ENCODE data around the gene CCIN.
A peak's percentile ranks its signal among the peaks of the same experiment; 100 is the strongest.

The CCIN gene

DNA sequence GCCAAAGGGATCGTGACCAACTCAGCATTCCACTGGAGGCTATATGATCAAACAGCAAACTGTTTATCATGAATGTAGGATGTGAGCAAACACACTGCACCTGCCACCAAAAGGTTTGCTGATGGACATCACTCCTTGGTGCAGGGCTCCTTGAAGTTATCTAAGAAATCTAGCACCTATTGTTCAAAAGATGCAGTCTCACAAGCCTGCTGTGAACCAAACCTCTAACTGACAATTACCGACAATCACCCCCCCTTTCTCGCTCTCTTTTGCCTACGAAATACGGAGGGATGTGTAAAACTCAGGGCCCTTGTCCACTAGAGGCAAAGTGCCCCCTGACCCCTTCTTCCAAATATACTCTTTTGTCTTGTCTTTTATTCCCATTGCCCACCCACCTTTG is 19.0 kb downstream of the CCIN start:
- no peak overlapping the region for H2BK15ac ChIP-seq (ENCODE audit: low read depth, poor library complexity, severe bottlenecking)
- H3K27me3 ChIP-seq (ENCODE audit: control insufficient read depth in 1 of 2, insufficient read depth in 1 of 2, low read length in 2 of 2): no peaks in the 10 kb centered on the region
- no peak overlapping the region for H3K14ac ChIP-seq (ENCODE audit: low read length in 2 of 2)
- no peaks in the 10 kb centered on the region for H3K79me1 ChIP-seq (replicated peaks; ENCODE audit: low read length, poor library complexity, severe bottlenecking)
- H4K8ac ChIP-seq (ENCODE audit: low read length): no peak overlapping the region
- H3K18ac ChIP-seq (ENCODE audit: low read depth in 1 of 2, low read length in 2 of 2): no peak overlapping the region
- no peak overlapping the region for H2AFZ ChIP-seq (ENCODE audit: low read depth, low read length)
- no peak overlapping the region for H3K23ac ChIP-seq (ENCODE audit: low read length in 2 of 2)
- H3K4me2 ChIP-seq (ENCODE audit: low read length, poor library complexity, severe bottlenecking): no peak overlapping the region
- peaks cover 4% of the 10 kb centered on the region for H3K4me1 ChIP-seq (ENCODE audit: control insufficient read depth, insufficient read depth, low read depth, low read length)
- DNase-seq: no peak
- H3K4me3 ChIP-seq (ENCODE audit: insufficient read depth in 1 of 2, low read depth in 1 of 2, low read length in 2 of 2): no peak overlapping the region
- H2AK5ac ChIP-seq (ENCODE audit: low read length, severe bottlenecking): peak overlapping the region; percentile 79
- no peaks in the 10 kb centered on the region for H3K36me3 ChIP-seq (ENCODE audit: control insufficient read depth in 1 of 2, insufficient read depth in 2 of 2, low read depth in 1 of 2, low read length in 2 of 2)
- WGBS: 87% methylated on average over 5 of the region's 5 CpGs
- H3K27ac ChIP-seq (ENCODE audit: low read length, poor library complexity, severe bottlenecking): no peak overlapping the region
- H2BK5ac ChIP-seq (ENCODE audit: low read depth, low read length, poor library complexity, severe bottlenecking): no peak overlapping the region
- H3K4ac ChIP-seq (ENCODE audit: low read depth in 1 of 2, low read length in 2 of 2): no peak overlapping the region
- no peak overlapping the region for H2BK120ac ChIP-seq (ENCODE audit: low read depth, low read length)
- H2BK12ac ChIP-seq (ENCODE audit: low read length in 2 of 2): no peak overlapping the region
- no peaks in the 10 kb centered on the region for H3K9me3 ChIP-seq (ENCODE audit: control insufficient read depth, low read length)
- H4K91ac ChIP-seq (ENCODE audit: low read length): no peak overlapping the region
- H3K9ac ChIP-seq (ENCODE audit: low read length): no peak overlapping the region

DNA sequence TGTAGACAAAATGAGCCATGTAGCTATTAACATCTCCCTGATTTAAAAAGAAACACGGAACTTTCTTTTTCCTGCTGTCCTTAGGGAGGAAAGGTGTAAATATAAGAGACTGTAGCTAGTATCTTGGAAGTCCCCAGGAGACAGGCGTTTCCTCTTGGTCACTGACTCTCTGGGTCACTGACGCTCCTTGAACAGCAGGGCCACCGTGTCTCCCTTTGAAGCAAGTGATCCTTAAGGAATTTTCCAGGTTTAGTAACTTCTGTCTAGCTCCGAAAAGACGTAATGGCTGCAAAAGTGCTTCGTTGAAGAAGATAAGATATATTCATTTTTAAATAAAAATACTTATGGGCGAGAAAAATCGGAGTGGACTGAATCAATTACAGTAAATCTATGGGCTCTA is 20.8 kb downstream of the CCIN start:
- no peak overlapping the region for H2AFZ ChIP-seq (ENCODE audit: low read depth, low read length)
- 10% methylated on average over 4 of the region's 9 CpGs for WGBS
- no peak overlapping the region for H2BK5ac ChIP-seq (ENCODE audit: low read depth, low read length, poor library complexity, severe bottlenecking)
- peak overlapping the region; percentile 94 for H3K9ac ChIP-seq (ENCODE audit: low read length)
- no peak overlapping the region for H4K91ac ChIP-seq (ENCODE audit: low read length)
- no peak overlapping the region for H2BK12ac ChIP-seq (ENCODE audit: low read length in 2 of 2)
- no peaks in the 10 kb centered on the region for H3K79me1 ChIP-seq (replicated peaks; ENCODE audit: low read length, poor library complexity, severe bottlenecking)
- peaks cover 9% of the 10 kb centered on the region for H3K4me1 ChIP-seq (ENCODE audit: control insufficient read depth, insufficient read depth, low read depth, low read length)
- peak; percentile 74 for DNase-seq
- H3K36me3 ChIP-seq (ENCODE audit: control insufficient read depth in 1 of 2, insufficient read depth in 2 of 2, low read depth in 1 of 2, low read length in 2 of 2): peaks cover 0 to 4% of the 10 kb centered on the region in 2 experiments
- H3K9me3 ChIP-seq (ENCODE audit: control insufficient read depth, low read length): no peaks in the 10 kb centered on the region
- peak overlapping the region in 1 of 2 experiments; percentile 2 for H3K4ac ChIP-seq (ENCODE audit: low read depth in 1 of 2, low read length in 2 of 2)
- H2AK5ac ChIP-seq (ENCODE audit: low read length, severe bottlenecking): no peak overlapping the region
- H3K4me3 ChIP-seq (ENCODE audit: insufficient read depth in 1 of 2, low read depth in 1 of 2, low read length in 2 of 2): peak overlapping the region in 1 of 2 experiments; percentile 91
- H3K14ac ChIP-seq (ENCODE audit: low read length in 2 of 2): no peak overlapping the region
- H3K4me2 ChIP-seq (ENCODE audit: low read length, poor library complexity, severe bottlenecking): peak overlapping the region; percentile 67
- no peak overlapping the region for H2BK120ac ChIP-seq (ENCODE audit: low read depth, low read length)
- no peak overlapping the region for H3K18ac ChIP-seq (ENCODE audit: low read depth in 1 of 2, low read length in 2 of 2)
- H3K23ac ChIP-seq (ENCODE audit: low read length in 2 of 2): no peak overlapping the region
- no peak overlapping the region for H2BK15ac ChIP-seq (ENCODE audit: low read depth, poor library complexity, severe bottlenecking)
- H3K27ac ChIP-seq (ENCODE audit: low read length, poor library complexity, severe bottlenecking): peak overlapping the region; percentile 99
- no peak overlapping the region for H4K8ac ChIP-seq (ENCODE audit: low read length)
- H3K27me3 ChIP-seq (ENCODE audit: control insufficient read depth in 1 of 2, insufficient read depth in 1 of 2, low read length in 2 of 2): no peaks in the 10 kb centered on the region

DNA sequence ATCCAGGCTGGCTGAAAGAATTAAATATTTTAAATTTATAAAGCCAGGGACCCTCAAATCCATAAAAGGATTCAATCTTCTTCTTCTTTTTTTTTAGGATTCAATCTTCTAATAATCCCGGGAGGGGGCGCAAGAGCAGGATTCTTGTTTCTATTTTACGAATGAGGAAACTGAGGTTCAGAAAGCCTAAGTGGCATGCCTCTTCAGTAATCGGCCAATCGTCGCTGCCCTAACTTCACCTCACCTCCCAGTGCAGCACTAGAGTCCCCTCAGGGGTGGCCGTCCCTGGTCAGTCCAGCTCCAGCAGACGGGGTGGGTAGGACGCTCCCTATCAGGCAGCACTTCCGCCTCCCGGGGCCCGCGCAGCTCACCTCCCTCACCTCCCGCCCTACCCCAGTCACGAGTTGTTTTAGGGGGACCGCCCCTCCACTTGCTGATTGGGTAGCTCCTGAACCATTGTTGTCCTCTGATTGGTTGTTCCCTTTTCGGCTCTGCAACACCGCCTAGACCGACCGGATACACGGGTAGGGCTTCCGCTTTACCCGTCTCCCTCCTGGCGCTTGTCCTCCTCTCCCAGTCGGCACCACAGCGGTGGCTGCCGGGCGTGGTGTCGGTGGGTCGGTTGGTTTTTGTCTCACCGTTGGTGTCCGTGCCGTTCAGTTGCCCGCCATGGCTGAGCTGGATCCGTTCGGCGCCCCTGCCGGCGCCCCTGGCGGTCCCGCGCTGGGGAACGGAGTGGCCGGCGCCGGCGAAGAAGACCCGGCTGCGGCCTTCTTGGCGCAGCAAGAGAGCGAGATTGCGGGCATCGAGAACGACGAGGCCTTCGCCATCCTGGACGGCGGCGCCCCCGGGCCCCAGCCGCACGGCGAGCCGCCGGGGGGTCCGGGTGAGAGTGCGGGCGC is 21.5 kb downstream of the CCIN start, which contains the start of gene CLTA:
TSS of gene CLTA (plus strand) at position 534 of the 902 bp plus-strand sequence. CDS start at position 670, 136 bp downstream.
- Histone ChIP-seq H3K23ac (ENCODE audit: low read length in 2 of 2) (peak within 1 kb of the TSS in 1 of 2 experiments; percentile 97), H3K4me1 (ENCODE audit: control insufficient read depth, insufficient read depth, low read depth, low read length) (peaks cover 9% of the 10 kb centered on the region), H4K91ac (ENCODE audit: low read length) (peak within 1 kb of the TSS; percentile 91), H2AK5ac (ENCODE audit: low read length, severe bottlenecking) (no peak within 1 kb of the TSS), H2BK5ac (ENCODE audit: low read depth, low read length, poor library complexity, severe bottlenecking) (peak within 1 kb of the TSS; percentile 86), H3K4me3 (ENCODE audit: insufficient read depth in 1 of 2, low read depth in 1 of 2, low read length in 2 of 2) (peak within 1 kb of the TSS; percentile 91 to 92), H4K8ac (ENCODE audit: low read length) (peak within 1 kb of the TSS; percentile 93), H3K27ac (ENCODE audit: low read length, poor library complexity, severe bottlenecking) (peak within 1 kb of the TSS; percentile 99), H2BK120ac (ENCODE audit: low read depth, low read length) (peak within 1 kb of the TSS; percentile 54), H3K36me3 (ENCODE audit: control insufficient read depth in 1 of 2, insufficient read depth in 2 of 2, low read depth in 1 of 2, low read length in 2 of 2) (peaks cover 0 to 10% of the 10 kb centered on the region in 2 experiments), H3K79me1 (replicated peaks; ENCODE audit: low read length, poor library complexity, severe bottlenecking) (no peaks in the 10 kb centered on the region), H3K14ac (ENCODE audit: low read length in 2 of 2) (peak within 1 kb of the TSS in 1 of 2 experiments; percentile 9), H2BK12ac (ENCODE audit: low read length in 2 of 2) (no peak within 1 kb of the TSS), H3K9ac (ENCODE audit: low read length) (peak within 1 kb of the TSS; percentile 94), H3K18ac (ENCODE audit: low read depth in 1 of 2, low read length in 2 of 2) (peak within 1 kb of the TSS; percentile 96 to 98), H3K4ac (ENCODE audit: low read depth in 1 of 2, low read length in 2 of 2) (peak within 1 kb of the TSS; percentile 73 to 83), H3K9me3 (ENCODE audit: control insufficient read depth, low read length) (no peaks in the 10 kb centered on the region), H2BK15ac (ENCODE audit: low read depth, poor library complexity, severe bottlenecking) (no peak within 1 kb of the TSS), H3K4me2 (ENCODE audit: low read length, poor library complexity, severe bottlenecking) (peak within 1 kb of the TSS; percentile 87), H2AFZ (ENCODE audit: low read depth, low read length) (no peak within 1 kb of the TSS), H3K27me3 (ENCODE audit: control insufficient read depth in 1 of 2, insufficient read depth in 1 of 2, low read length in 2 of 2) (no peaks in the 10 kb centered on the region)
- DNase-seq: peak; percentile 99
- 1% methylated on average over 68 of the region's 68 CpGs for WGBS

DNA sequence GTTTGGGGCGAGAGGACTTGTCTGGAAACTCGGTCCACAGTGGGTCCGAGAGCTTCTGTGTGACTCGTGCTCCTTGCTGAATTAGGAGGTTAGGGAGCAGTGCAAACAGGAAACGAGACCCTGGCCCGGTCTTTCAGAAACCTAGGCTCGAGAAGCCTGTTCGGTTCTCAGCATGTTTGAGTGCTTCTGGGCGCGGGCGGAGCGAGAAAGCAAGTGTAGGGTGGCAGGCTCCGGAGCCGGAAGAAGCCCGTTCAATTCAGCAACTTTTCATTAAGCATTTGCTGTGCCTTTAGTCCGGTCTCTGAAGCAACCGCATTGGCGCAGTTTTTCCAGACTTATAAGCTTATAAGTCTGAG is 22.1 kb downstream of the CCIN start:
- Histone ChIP-seq H3K4ac (ENCODE audit: low read depth in 1 of 2, low read length in 2 of 2) (peak overlapping the region; percentile 73 to 83), H3K4me3 (ENCODE audit: insufficient read depth in 1 of 2, low read depth in 1 of 2, low read length in 2 of 2) (peak overlapping the region; percentile 91 to 92), H4K8ac (ENCODE audit: low read length) (peak overlapping the region; percentile 57), H2AK5ac (ENCODE audit: low read length, severe bottlenecking) (no peak overlapping the region), H2AFZ (ENCODE audit: low read depth, low read length) (no peak overlapping the region), H2BK15ac (ENCODE audit: low read depth, poor library complexity, severe bottlenecking) (no peak overlapping the region), H3K36me3 (ENCODE audit: control insufficient read depth in 1 of 2, insufficient read depth in 2 of 2, low read depth in 1 of 2, low read length in 2 of 2) (peaks cover 0 to 10% of the 10 kb centered on the region in 2 experiments), H3K14ac (ENCODE audit: low read length in 2 of 2) (peak overlapping the region in 1 of 2 experiments; percentile 9), H3K18ac (ENCODE audit: low read depth in 1 of 2, low read length in 2 of 2) (peak overlapping the region; percentile 96 to 98), H2BK12ac (ENCODE audit: low read length in 2 of 2) (no peak overlapping the region), H3K4me2 (ENCODE audit: low read length, poor library complexity, severe bottlenecking) (peak overlapping the region; percentile 87), H4K91ac (ENCODE audit: low read length) (peak overlapping the region; percentile 91), H3K9ac (ENCODE audit: low read length) (peak overlapping the region; percentile 94), H3K27ac (ENCODE audit: low read length, poor library complexity, severe bottlenecking) (peak overlapping the region; percentile 57), H2BK5ac (ENCODE audit: low read depth, low read length, poor library complexity, severe bottlenecking) (peak overlapping the region; percentile 80), H3K23ac (ENCODE audit: low read length in 2 of 2) (peak overlapping the region in 1 of 2 experiments; percentile 97), H3K9me3 (ENCODE audit: control insufficient read depth, low read length) (no peaks in the 10 kb centered on the region), H3K4me1 (ENCODE audit: control insufficient read depth, insufficient read depth, low read depth, low read length) (peaks cover 9% of the 10 kb centered on the region), H3K79me1 (replicated peaks; ENCODE audit: low read length, poor library complexity, severe bottlenecking) (no peaks in the 10 kb centered on the region), H2BK120ac (ENCODE audit: low read depth, low read length) (peak overlapping the region; percentile 54), H3K27me3 (ENCODE audit: control insufficient read depth in 1 of 2, insufficient read depth in 1 of 2, low read length in 2 of 2) (no peaks in the 10 kb centered on the region)
- under 1% methylated on average over 18 of the region's 18 CpGs for WGBS
- peak; percentile 45 for DNase-seq
